B cell (primary cell): ENCODE data around the gene ARHGAP45. TPM values are rescaled to one million over a fixed set of nuclear protein-coding genes. Genes with fewer than 3 reads are reported as not detected.

Experiments
- ATAC-seq: fragments of 200-7000 bp; cut with Tn5 transposase; one replicate; pipeline ENCODE4 v1.10.0; 2021; ENCODE audit warnings: low read depth, mild to moderate bottlenecking, moderate number of reproducible peaks, moderate library complexity
- CTCF ChIA-PET: fragments of 350-600 bp; sonication (Branson Sonifier 250); formaldehyde crosslinking; loops from one replicate; lab custom pipeline; 2021; ENCODE audit warnings: antibody characterized with exemption, inconsistent platforms; lab: Charles Lee
- POLR2A ChIA-PET: fragments of 350-600 bp; sonication (Branson Sonifier 250); formaldehyde crosslinking; loops from one replicate; lab custom pipeline; 2021; ENCODE audit warnings: antibody characterized with exemption; lab: Charles Lee
- DNase-seq: peaks from one replicate; pipeline ENCODE4 v3.0.0; 2013
- H2AFZ ChIP-seq: 2 replicates; pipeline ENCODE4 v1.6.1; 2012; ENCODE audit warnings: mild to moderate bottlenecking, low read depth, low read length; ENCODE audit not compliant: insufficient read depth, poor library complexity, severe bottlenecking
- H3K27ac ChIP-seq, 2 donors: 1 replicate in 1 of 2; 2 replicates in 1 of 2; pipeline ENCODE4 v1.5.1; 2012 to 2013; ENCODE audit warnings: low read length in 2 of 2, mild to moderate bottlenecking in 2 of 2, moderate library complexity in 1 of 2
- H3K27me3 ChIP-seq, 4 experiments: fragments of 200-600 bp in 1 of 4; sonication (generic) in 1 of 4; replicated peaks in 1 of 4; 1 replicate in 2 of 4; 2 replicates in 2 of 4; pipeline versions ENCODE4 v1.6.1 to v1.7.0; 2013 to 2016; ENCODE audit warnings: low read length in 3 of 4, mild to moderate bottlenecking in 2 of 4, mixed read lengths in 1 of 4, moderate library complexity in 1 of 4; ENCODE audit not compliant: insufficient read depth in 4 of 4, control insufficient read depth in 3 of 4; ENCODE audit errors: control extremely low read depth in 1 of 4
- H3K36me3 ChIP-seq, 2 experiments: replicated peaks in 1 of 2; 1 replicate in 1 of 2; 2 replicates in 1 of 2; pipeline versions ENCODE4 v1.6.1 to v1.7.1; 2013; ENCODE audit warnings: low read length in 1 of 2; ENCODE audit not compliant: insufficient read depth in 2 of 2, control insufficient read depth in 1 of 2; ENCODE audit errors: control extremely low read depth in 1 of 2, extremely low read depth in 1 of 2
- H3K4me1 ChIP-seq, 2 donors: fragments of 200-600 bp in 1 of 2; sonication (generic) in 1 of 2; 1 replicate in 1 of 2; 2 replicates in 1 of 2; pipeline versions ENCODE4 v1.5.1 to v1.6.1; 2013 to 2017; ENCODE audit warnings: low read length in 2 of 2; ENCODE audit not compliant: control insufficient read depth in 2 of 2, insufficient read depth in 2 of 2
- H3K4me2 ChIP-seq: replicated peaks from 2 replicates; pipeline ENCODE3; 2012; ENCODE audit warnings: mild to moderate bottlenecking, low read depth, low read length; ENCODE audit not compliant: poor library complexity, severe bottlenecking
- H3K4me3 ChIP-seq, 5 experiments: fragments of 200-600 bp in 1 of 5; sonication (generic) in 1 of 5; 1 replicate in 3 of 5; 2 replicates in 2 of 5; pipeline versions ENCODE4 v1.5.1 to v1.7.0; 2011 to 2016; ENCODE audit warnings: low read length in 4 of 5, mild to moderate bottlenecking in 4 of 5, low read depth in 2 of 5, control low read depth in 1 of 5, moderate library complexity in 1 of 5; ENCODE audit not compliant: insufficient read depth in 1 of 5; ENCODE audit errors: control extremely low read depth in 1 of 5, extremely low read depth in 1 of 5
- H3K79me2 ChIP-seq: fragments of 200-600 bp; sonication (generic); one replicate; pipeline ENCODE4 v1.6.0; 2016; ENCODE audit warnings: low read length; ENCODE audit not compliant: control insufficient read depth, insufficient read depth
- H3K9ac ChIP-seq: fragments of 200-600 bp; sonication (generic); 2 replicates; pipeline ENCODE4 v1.6.1; 2017; ENCODE audit warnings: mild to moderate bottlenecking, low read length, moderate library complexity
- H3K9me3 ChIP-seq, 3 donors: one replicate each; pipeline versions ENCODE4 v1.6.1 to v1.7.1; 2013; ENCODE audit warnings: low read length in 2 of 3; ENCODE audit not compliant: control insufficient read depth in 2 of 3, insufficient read depth in 1 of 3; ENCODE audit errors: control extremely low read depth in 1 of 3
- H4K20me1 ChIP-seq: 2 replicates; pipeline ENCODE4 v1.6.0; 2012; ENCODE audit warnings: mild to moderate bottlenecking, low read length; ENCODE audit not compliant: insufficient read depth, control insufficient read depth, poor library complexity, severe bottlenecking
- H3K27ac Mint-ChIP-seq: one replicate; pipeline ENCODE4 v1.8.0; 2021; ENCODE audit warnings: mixed read lengths
- H3K27me3 Mint-ChIP-seq: one replicate; pipeline ENCODE4 v1.8.0; 2021; ENCODE audit warnings: mixed read lengths
- H3K4me1 Mint-ChIP-seq: one replicate; pipeline ENCODE4 v1.8.0; 2021; ENCODE audit warnings: mixed read lengths
- H3K4me3 Mint-ChIP-seq: one replicate; pipeline ENCODE4 v1.8.0; 2021; ENCODE audit warnings: mixed read lengths
- H3K9me3 Mint-ChIP-seq: one replicate; pipeline ENCODE4 v1.8.0; 2022; ENCODE audit warnings: mixed read lengths; ENCODE audit not compliant: insufficient read depth
- EZH2 ChIP-seq: IDR thresholded peaks from 2 replicates; pipeline ENCODE4 v1.6.1; 2012; ENCODE audit warnings: borderline replicate concordance, low read depth, mild to moderate bottlenecking, moderate library complexity, low read length; ENCODE audit not compliant: insufficient read depth, poor library complexity, severe bottlenecking
- WGBS: methylation state at CpG from one replicate; pipeline ENCODE4 v1.1.5; 2013; ENCODE audit warnings: missing lambda C conversion rate; ENCODE audit not compliant: insufficient coverage; 5-methylcytosine and 5-hydroxymethylcytosine counted together
- intact Hi-C: fragments of 100-400 bp; cut with micrococcal nuclease; formaldehyde crosslinking; loops from one replicate; pipeline ENCODE4 v1.10.0; 2022
- polyA plus RNA-seq: library from polyadenylated mRNA; depleted of rRNA; stranded (reverse); fragments of >200 nt; gene quantifications from 2 replicates; pipeline ENCODE4 v1.2.3, GENCODE V29; 2012
- total RNA-seq, 2 donors: library from RNA; stranded (reverse); fragments of 120-200 nt in 1 of 2; gene quantifications; 1 replicate in 1 of 2; 2 replicates in 1 of 2; pipeline versions ENCODE4 v1.2.3 to v1.2.4, GENCODE V29; 2013 to 2022
- TF ChIP-seq, protein P1 (sequence below): fragments of 200-600 bp; IDR thresholded peaks from one replicate; pipeline ENCODE4 v1.8.0; 2022; ENCODE audit warnings: antibody characterized with exemption, mild to moderate bottlenecking

Gene ARHGAP45
- total and polyA plus RNA-seq, 2 donors (not counting 1 experiment from before 2014, with no cell fraction given) = 488 to 490 TPM

DNA sequence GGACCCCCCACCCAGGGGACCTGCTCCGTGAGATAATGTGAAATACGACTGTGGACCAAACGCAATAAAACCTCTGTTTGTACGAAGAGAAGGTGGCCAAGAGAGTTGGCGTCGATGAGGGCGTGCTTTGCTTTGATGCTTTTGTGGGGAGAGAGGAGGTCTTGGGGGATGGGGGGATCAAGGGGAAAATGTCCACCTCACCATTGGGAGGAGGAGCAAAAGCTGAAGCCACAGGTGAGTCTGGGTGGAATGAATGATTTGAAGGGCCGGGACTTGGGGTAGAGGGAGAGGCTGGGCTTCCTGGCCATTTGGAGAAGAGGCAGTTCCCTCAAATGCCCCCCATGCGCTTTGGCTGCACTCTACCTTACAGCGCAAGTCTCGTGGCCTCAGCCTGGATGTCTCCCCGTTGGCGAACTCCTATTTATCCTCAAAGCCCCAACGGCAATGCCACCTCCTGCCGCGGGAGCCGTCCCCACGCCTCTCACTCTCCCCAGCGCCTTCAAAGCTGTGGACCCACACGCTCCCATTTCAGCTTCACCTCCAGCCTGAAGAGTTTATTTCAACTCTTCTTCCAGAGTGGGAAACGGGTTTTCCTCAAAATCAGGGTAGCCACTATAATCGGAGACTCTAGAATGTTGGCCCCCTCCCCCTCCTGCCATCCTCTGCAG, 27.9 kb upstream of the ARHGAP45 start:
- Histone ChIP-seq H2AFZ (no peak overlapping the region), H3K4me3 (peak overlapping the region in 4 of 5 experiments; percentile 23 to 75 (median 55)), H3K36me3 (peaks cover 0 to 43% of the 10 kb centered on the region in 2 experiments), H3K4me1 (peaks cover 39 to 66% of the 10 kb centered on the region in 2 donors), H3K9me3 (no peaks in the 10 kb centered on the region), H3K9ac (peak overlapping the region; percentile 85), H3K27ac (peak overlapping the region; percentile 81 to 92), H3K4me2 (peak overlapping the region; percentile 92), H3K27me3 (no peaks in the 10 kb centered on the region), H3K79me2 (peaks cover 37% of the 10 kb centered on the region), H4K20me1 (peaks cover 55% of the 10 kb centered on the region)
- no peak for ATAC-seq
- peak overlapping the region; percentile 99 for H3K27ac Mint-ChIP-seq
- peaks cover 51% of the 10 kb centered on the region for H3K4me1 Mint-ChIP-seq
- peak overlapping the region; percentile 97 for H3K4me3 Mint-ChIP-seq
- H3K27me3 Mint-ChIP-seq = no peaks in the 10 kb centered on the region
- CTCF ChIA-PET = interaction anchor here (0.8 to 4.5 kb wide), 10 partner anchors 11 to 227 kb away, joined by 3 to 35 read pairs (median 5); partner anchors contain the start of genes ARHGAP45, CNN2, RNU6-2 and WDR18
- TF ChIP-seq, protein P1, sequence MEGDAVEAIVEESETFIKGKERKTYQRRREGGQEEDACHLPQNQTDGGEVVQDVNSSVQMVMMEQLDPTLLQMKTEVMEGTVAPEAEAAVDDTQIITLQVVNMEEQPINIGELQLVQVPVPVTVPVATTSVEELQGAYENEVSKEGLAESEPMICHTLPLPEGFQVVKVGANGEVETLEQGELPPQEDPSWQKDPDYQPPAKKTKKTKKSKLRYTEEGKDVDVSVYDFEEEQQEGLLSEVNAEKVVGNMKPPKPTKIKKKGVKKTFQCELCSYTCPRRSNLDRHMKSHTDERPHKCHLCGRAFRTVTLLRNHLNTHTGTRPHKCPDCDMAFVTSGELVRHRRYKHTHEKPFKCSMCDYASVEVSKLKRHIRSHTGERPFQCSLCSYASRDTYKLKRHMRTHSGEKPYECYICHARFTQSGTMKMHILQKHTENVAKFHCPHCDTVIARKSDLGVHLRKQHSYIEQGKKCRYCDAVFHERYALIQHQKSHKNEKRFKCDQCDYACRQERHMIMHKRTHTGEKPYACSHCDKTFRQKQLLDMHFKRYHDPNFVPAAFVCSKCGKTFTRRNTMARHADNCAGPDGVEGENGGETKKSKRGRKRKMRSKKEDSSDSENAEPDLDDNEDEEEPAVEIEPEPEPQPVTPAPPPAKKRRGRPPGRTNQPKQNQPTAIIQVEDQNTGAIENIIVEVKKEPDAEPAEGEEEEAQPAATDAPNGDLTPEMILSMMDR = no peak
- TF ChIP-seq EZH2 = no peak
- 56% methylated on average over 17 of the region's 22 CpGs for WGBS
- no peak for DNase-seq
- H3K9me3 Mint-ChIP-seq = no peaks in the 10 kb centered on the region
- POLR2A ChIA-PET = interaction anchor here (0.5 to 6.8 kb wide), 21 partner anchors 11 to 1660 kb away, joined by 3 to 91 read pairs (median 5); partner anchors contain the start of genes ARHGAP45, CNN2, RNU6-2 and WDR18
- intact Hi-C loops = loop anchor here (2.0 kb wide), 3 partner anchors 30 to 56 kb away; partner anchors contain the start of gene POLR2E
